Mesothelial cell of epicardium (in vitro differentiated cells): ENCODE measurements around the gene MEAK7. TPM values are rescaled to one million over a fixed set of nuclear protein-coding genes. Genes with fewer than 3 reads are reported as not detected.
A peak's percentile ranks its signal among the peaks of the same experiment; 100 is the strongest.
"Not testable (repeated sequence)": the region's sequence is repeated elsewhere in the genome, so short reads cannot be mapped to it uniquely, and the experiment has no call there.

Experiments used
- DNase-seq, 2 experiments: peaks; one replicate each; pipeline ENCODE4 v3.0.0; 2021; ENCODE audit warnings: low spot score in 2 of 2; ENCODE audit not compliant: unreplicated experiment in 2 of 2
- H3K27ac Mint-ChIP-seq: 2 replicates; pipeline ENCODE4 v1.8.0; 2021; ENCODE audit warnings: mixed read lengths
- H3K27me3 Mint-ChIP-seq: 2 replicates; pipeline ENCODE4 v1.8.0; 2021; ENCODE audit warnings: low read depth, mixed read lengths
- H3K36me3 Mint-ChIP-seq: 2 replicates; pipeline ENCODE4 v1.8.0; 2021; ENCODE audit warnings: mixed read lengths
- H3K4me1 Mint-ChIP-seq: 2 replicates; pipeline ENCODE4 v1.8.0; 2021; ENCODE audit warnings: mixed read lengths
- H3K4me3 Mint-ChIP-seq: 2 replicates; pipeline ENCODE4 v1.8.0; 2021; ENCODE audit warnings: mild to moderate bottlenecking, moderate library complexity, mixed read lengths
- H3K9me3 Mint-ChIP-seq: 2 replicates; pipeline ENCODE4 v1.8.0; 2021; ENCODE audit warnings: mixed read lengths
- total RNA-seq: library from RNA; stranded (reverse); gene quantifications from 3 replicates; pipeline ENCODE4 v1.2.1, GENCODE V29; 2021
- TF ChIP-seq, protein P1 (sequence below): fragments of 200-600 bp; sonication (generic); IDR thresholded peaks from one replicate; pipeline ENCODE4 v1.5.0; 2021; ENCODE audit warnings: antibody characterized with exemption; ENCODE audit not compliant: unreplicated experiment

Gene MEAK7
- total RNA-seq, 1 donor from 2014 or later: 42.7 TPM

- Mint-ChIP-seq H3K27me3 (no peaks in the 10 kb centered on the region), H3K27ac (no peak overlapping the region), H3K4me1 (peaks cover 38% of the 10 kb centered on the region), H3K4me3 (no peak overlapping the region), H3K36me3 (peaks cover 2% of the 10 kb centered on the region), H3K9me3 (peaks cover 4% of the 10 kb centered on the region)
- TF ChIP-seq, protein P1, sequence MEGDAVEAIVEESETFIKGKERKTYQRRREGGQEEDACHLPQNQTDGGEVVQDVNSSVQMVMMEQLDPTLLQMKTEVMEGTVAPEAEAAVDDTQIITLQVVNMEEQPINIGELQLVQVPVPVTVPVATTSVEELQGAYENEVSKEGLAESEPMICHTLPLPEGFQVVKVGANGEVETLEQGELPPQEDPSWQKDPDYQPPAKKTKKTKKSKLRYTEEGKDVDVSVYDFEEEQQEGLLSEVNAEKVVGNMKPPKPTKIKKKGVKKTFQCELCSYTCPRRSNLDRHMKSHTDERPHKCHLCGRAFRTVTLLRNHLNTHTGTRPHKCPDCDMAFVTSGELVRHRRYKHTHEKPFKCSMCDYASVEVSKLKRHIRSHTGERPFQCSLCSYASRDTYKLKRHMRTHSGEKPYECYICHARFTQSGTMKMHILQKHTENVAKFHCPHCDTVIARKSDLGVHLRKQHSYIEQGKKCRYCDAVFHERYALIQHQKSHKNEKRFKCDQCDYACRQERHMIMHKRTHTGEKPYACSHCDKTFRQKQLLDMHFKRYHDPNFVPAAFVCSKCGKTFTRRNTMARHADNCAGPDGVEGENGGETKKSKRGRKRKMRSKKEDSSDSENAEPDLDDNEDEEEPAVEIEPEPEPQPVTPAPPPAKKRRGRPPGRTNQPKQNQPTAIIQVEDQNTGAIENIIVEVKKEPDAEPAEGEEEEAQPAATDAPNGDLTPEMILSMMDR: no peak
- no peak for DNase-seq
Observed at GRCh38 chr16:84530590-84530989, 26.1 kb upstream of the MEAK7 start.

GRCh38 chr16:84529607-84530006 is 25.1 kb upstream of the MEAK7 start:
- no peak for DNase-seq
- TF ChIP-seq, protein P1: no peak
- Mint-ChIP-seq H3K36me3 (peaks cover 2% of the 10 kb centered on the region), H3K27me3 (no peaks in the 10 kb centered on the region), H3K4me1 (peaks cover 33% of the 10 kb centered on the region), H3K27ac (no peak overlapping the region), H3K9me3 (peaks cover 4% of the 10 kb centered on the region), H3K4me3 (no peak overlapping the region)

GRCh38 chr16:84528322-84528721 is 23.9 kb upstream of the MEAK7 start:
- peaks cover 33% of the 10 kb centered on the region for H3K4me1 Mint-ChIP-seq
- peaks cover 2% of the 10 kb centered on the region for H3K36me3 Mint-ChIP-seq
- TF ChIP-seq, protein P1: no peak
- no peak overlapping the region for H3K27ac Mint-ChIP-seq
- H3K27me3 Mint-ChIP-seq: no peaks in the 10 kb centered on the region
- H3K9me3 Mint-ChIP-seq: peaks cover 4% of the 10 kb centered on the region
- no peak for DNase-seq
- H3K4me3 Mint-ChIP-seq: no peak overlapping the region

GRCh38 chr16:84527532-84528269 is 23.2 kb upstream of the MEAK7 start:
- Mint-ChIP-seq H3K36me3 (peaks cover 2% of the 10 kb centered on the region), H3K27ac (peak overlapping the region; percentile 62), H3K4me1 (peaks cover 28% of the 10 kb centered on the region), H3K9me3 (peaks cover 4% of the 10 kb centered on the region), H3K4me3 (no peak overlapping the region), H3K27me3 (no peaks in the 10 kb centered on the region)
- TF ChIP-seq, protein P1: no peak
- DNase-seq: no peak

DNA sequence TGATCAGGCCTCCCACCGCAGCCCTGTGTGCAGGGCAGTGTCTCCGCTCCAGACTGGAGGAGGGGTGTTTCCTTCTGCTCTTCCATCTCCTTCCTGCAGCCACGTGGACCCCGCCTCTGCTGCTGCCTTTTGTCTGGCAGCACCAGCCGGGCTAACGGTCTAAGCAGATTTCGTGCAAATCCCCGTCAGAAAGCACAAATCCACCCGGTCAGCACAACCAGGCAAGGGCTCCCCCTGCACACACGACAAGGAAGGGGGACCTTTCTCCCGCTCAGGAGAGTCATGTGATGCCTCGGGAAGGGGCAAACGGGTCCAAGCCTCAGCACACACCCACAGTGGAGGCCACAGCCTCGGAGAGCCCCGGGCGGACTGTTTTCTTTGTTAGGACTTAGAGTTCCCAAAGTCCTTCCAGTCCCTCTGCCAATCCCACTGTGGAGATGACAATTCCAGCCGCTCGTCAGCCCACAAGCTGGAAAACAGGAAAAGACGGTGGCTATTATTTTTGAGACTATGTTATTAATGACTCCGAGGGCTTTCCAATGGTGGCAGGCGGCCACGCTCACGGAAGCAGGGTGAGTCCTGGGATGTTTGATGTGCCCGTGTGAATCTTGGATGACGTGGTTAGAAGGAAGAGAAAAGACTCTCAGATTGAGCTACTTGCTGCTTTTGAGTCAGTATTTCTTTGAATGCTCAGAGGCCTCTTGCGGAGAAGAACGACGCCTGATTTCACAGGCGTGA is 22.5 kb upstream of the MEAK7 start:
- no peak for DNase-seq
- Mint-ChIP-seq H3K27ac (peak overlapping the region; percentile 62), H3K9me3 (peaks cover 4% of the 10 kb centered on the region), H3K36me3 (peaks cover 2% of the 10 kb centered on the region), H3K4me3 (no peak overlapping the region), H3K27me3 (no peaks in the 10 kb centered on the region), H3K4me1 (peaks cover 21% of the 10 kb centered on the region)
- TF ChIP-seq, protein P1: no peak

GRCh38 chr16:84524941-84525581 is 20.6 kb upstream of the MEAK7 start:
- not testable (repeated sequence) for DNase-seq, H3K36me3 Mint-ChIP-seq, H3K4me3 Mint-ChIP-seq, H3K27me3 Mint-ChIP-seq, H3K27ac Mint-ChIP-seq, H3K9me3 Mint-ChIP-seq
- peaks cover 21% of the 10 kb centered on the region for H3K4me1 Mint-ChIP-seq
